Measurements from ENCODE around the gene SOBP. TPM values are rescaled to one million over a fixed set of nuclear protein-coding genes. Genes with fewer than 3 reads are reported as not detected.
A peak's percentile ranks its signal among the peaks of the same experiment; 100 is the strongest.

SOBP gene
- polyA plus RNA-seq, 2 of the 4 experiments (the other 2 are of a cell fraction), result 0.18 to 0.53 TPM

DNA sequence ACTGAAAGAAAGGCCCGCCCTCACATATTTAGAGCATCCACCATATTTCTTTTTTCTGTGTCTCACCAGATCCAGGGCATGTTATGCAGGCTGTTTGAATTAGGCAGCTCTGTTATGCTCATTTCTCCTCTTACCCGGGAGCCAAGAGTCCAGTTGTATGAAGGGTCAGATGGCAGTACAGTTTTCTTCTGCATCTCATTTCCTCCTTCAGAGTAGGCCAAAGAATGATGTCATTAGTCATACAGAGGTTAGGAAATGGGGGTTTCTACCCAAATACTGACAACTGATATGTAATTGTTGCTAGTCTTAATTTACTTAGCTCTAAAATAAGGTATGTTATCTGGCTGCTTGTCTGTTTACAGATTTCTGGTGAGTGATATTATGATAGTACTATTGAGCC, 130.8 kb downstream of the SOBP start:
- no peak overlapping the region for H3K4me2 ChIP-seq
- H3K4me3 ChIP-seq, result no peak overlapping the region
- FAIRE-seq (no peak), DNase-seq (ENCODE audit: low read depth in 1 of 2, low spot score in 1 of 2) (no peak), ATAC-seq (no peak)
- TF ChIP-seq, protein P1, sequence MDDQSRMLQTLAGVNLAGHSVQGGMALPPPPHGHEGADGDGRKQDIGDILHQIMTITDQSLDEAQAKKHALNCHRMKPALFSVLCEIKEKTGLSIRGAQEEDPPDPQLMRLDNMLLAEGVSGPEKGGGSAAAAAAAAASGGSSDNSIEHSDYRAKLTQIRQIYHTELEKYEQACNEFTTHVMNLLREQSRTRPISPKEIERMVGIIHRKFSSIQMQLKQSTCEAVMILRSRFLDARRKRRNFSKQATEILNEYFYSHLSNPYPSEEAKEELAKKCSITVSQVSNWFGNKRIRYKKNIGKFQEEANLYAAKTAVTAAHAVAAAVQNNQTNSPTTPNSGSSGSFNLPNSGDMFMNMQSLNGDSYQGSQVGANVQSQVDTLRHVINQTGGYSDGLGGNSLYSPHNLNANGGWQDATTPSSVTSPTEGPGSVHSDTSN (IDR thresholded peaks at IDR 0.05), result no peak
- TF ChIP-seq CHD2 (IDR thresholded peaks at IDR 0.05; ENCODE audit: low read length, partially characterized antibody), result no peak
- no peak for TF ChIP-seq SREBF2 (IDR thresholded peaks at IDR 0.05)
- TF ChIP-seq NFE2L2 (conservative IDR thresholded peaks at IDR 0.05; ENCODE audit: low read length), result no peak
- TF ChIP-seq RNF2 (IDR thresholded peaks at IDR 0.05; ENCODE audit: borderline replicate concordance, low read depth), result no peak
- POLR2A ChIA-PET, result no interaction called here
- peaks cover 8% of the 10 kb centered on the region for H3K4me1 ChIP-seq
- no peak overlapping the region for H3K27ac ChIP-seq
- CTCF ChIA-PET, result interaction anchor here (0.6 kb wide), 1 partner anchor 27 kb away, joined by 3 read pairs; no protein-coding TSS in a partner anchor
- H3K9me3 ChIP-seq, result no peaks in the 10 kb centered on the region
- 61% methylated on average over 2 of the region's 2 CpGs for WGBS (ENCODE audit: missing lambda C conversion rate)

DNA sequence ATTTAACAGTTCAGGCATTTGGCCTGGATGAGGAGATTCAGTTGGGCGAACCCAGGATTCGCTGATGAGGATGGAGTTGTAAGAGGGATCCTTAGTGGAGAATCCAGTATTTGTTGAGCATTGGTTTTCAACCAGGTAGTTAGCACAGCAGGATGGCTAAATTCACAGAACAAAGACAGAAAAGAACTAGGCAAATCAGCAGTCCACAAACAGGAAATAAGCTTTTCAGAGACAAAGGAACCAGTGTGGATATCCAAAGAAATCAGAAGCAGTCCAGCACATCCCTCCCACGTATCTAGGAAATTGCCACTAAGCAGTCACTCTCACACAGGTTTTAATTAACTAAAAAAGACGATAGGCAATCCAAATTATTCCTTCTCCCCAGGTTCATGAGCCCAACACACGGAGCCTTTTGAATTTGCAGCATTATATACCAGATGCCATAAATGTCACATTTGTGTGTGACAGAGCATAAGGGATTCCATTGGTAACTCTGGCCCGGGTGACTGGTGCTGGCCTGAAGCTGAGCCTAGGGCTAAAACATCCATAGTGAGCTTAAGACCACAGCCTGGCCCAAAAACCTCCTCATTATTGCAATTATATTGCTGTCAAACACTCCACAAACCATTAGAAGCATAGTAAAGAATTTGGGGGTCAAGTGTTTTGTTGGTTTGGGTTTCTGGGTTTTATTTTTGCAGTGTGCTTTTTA, 131.5 kb downstream of the SOBP start:
- 75% methylated on average over 6 of the region's 6 CpGs for WGBS (ENCODE audit: missing lambda C conversion rate)
- peaks cover 8% of the 10 kb centered on the region for H3K4me1 ChIP-seq
- TF ChIP-seq JUNB (IDR thresholded peaks at IDR 0.05) (no peak), HOXB5 (CRISPR knock-in tag; IDR thresholded peaks at IDR 0.05) (no peak)
- TF ChIP-seq, protein P2, sequence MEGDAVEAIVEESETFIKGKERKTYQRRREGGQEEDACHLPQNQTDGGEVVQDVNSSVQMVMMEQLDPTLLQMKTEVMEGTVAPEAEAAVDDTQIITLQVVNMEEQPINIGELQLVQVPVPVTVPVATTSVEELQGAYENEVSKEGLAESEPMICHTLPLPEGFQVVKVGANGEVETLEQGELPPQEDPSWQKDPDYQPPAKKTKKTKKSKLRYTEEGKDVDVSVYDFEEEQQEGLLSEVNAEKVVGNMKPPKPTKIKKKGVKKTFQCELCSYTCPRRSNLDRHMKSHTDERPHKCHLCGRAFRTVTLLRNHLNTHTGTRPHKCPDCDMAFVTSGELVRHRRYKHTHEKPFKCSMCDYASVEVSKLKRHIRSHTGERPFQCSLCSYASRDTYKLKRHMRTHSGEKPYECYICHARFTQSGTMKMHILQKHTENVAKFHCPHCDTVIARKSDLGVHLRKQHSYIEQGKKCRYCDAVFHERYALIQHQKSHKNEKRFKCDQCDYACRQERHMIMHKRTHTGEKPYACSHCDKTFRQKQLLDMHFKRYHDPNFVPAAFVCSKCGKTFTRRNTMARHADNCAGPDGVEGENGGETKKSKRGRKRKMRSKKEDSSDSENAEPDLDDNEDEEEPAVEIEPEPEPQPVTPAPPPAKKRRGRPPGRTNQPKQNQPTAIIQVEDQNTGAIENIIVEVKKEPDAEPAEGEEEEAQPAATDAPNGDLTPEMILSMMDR (IDR thresholded peaks at IDR 0.05), result no peak
- ChIA-PET CTCF (no interaction called here), POLR2A (no interaction called here)
- H3K4me3 ChIP-seq, result no peak overlapping the region
- FAIRE-seq (no peak), ATAC-seq (no peak), DNase-seq (ENCODE audit: low read depth in 1 of 2, low spot score in 1 of 2) (no peak)
- H3K4me2 ChIP-seq, result no peak overlapping the region
- no peaks in the 10 kb centered on the region for H3K9me3 ChIP-seq
- H3K27ac ChIP-seq, result no peak overlapping the region

- ATAC-seq (no peak), FAIRE-seq (no peak), DNase-seq (ENCODE audit: low read depth in 1 of 2, low spot score in 1 of 2) (no peak)
- peaks cover 8% of the 10 kb centered on the region for H3K4me1 ChIP-seq
- TF ChIP-seq ZFP36 (IDR thresholded peaks at IDR 0.05; ENCODE audit: borderline replicate concordance, partially characterized antibody) (no peak), ATOH8 (CRISPR knock-in tag; IDR thresholded peaks at IDR 0.05; ENCODE audit: low read depth) (no peak), ZC3H11A (IDR thresholded peaks at IDR 0.05) (no peak)
- CTCF ChIA-PET, result no interaction called here
- POLR2A ChIA-PET, result no interaction called here
- no peak overlapping the region for H3K4me3 ChIP-seq
- H3K9me3 ChIP-seq, result no peaks in the 10 kb centered on the region
- H3K27ac ChIP-seq, result no peak overlapping the region
- no peak overlapping the region for H3K4me2 ChIP-seq
- 44% methylated on average over 1 of the region's 1 CpG for WGBS (ENCODE audit: missing lambda C conversion rate)
Measured at GRCh38 chr6:107622269-107622668, 132.4 kb downstream of the SOBP start.

- TF ChIP-seq HDAC2 (IDR thresholded peaks at IDR 0.05), result no peak
- DNase-seq (ENCODE audit: low read depth in 1 of 2, low spot score in 1 of 2), result no peak
- 50% methylated on average over 3 of the region's 3 CpGs for WGBS (ENCODE audit: missing lambda C conversion rate)
- Histone ChIP-seq H3K4me3 (no peak overlapping the region), H3K27ac (no peak overlapping the region), H3K9me3 (no peaks in the 10 kb centered on the region), H3K4me2 (peak overlapping the region; percentile 34; the same call in 1 of the 3 replicates), H3K4me1 (peaks cover 8% of the 10 kb centered on the region)
- ChIA-PET CTCF (no interaction called here), POLR2A (no interaction called here)
- ATAC-seq, result no peak
- FAIRE-seq, result no peak
Measured at GRCh38 chr6:107624050-107624449, 134.1 kb downstream of the SOBP start.

DNA sequence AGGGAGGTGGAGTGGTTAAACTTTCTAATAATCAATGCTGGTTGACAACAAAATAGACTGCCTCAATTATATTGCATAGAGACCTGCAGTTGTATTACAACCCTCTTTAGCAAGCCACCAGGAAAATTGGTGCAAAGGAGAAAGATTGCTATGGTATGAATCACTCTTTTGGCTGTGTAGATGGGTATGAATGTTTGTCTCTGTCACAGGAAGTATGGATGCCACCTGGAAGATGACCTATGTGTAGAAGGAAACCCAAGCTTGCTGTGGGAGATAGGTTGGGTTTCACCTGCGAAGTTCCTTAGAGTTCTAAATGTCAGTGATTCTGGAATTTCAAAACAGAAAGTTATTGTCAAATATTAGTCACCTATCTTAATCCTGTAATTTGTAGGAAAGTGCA, 134.6 kb downstream of the SOBP start:
- ChIA-PET POLR2A (no interaction called here), CTCF (no interaction called here)
- no peak; a peak in 1 of 6 replicates for ATAC-seq

More for the DNA sequence above, 134.6 kb downstream of the SOBP start:
- peak overlapping the region; percentile 34; the same call in 1 of the 3 replicates for H3K4me2 ChIP-seq
- TF ChIP-seq BHLHE40 (IDR thresholded peaks at IDR 0.05; ENCODE audit: low read depth, low read length) (no peak), EHMT2 (IDR thresholded peaks at IDR 0.05; ENCODE audit: low read depth) (no peak)
- FAIRE-seq (no peak), DNase-seq (ENCODE audit: low read depth in 1 of 2, low spot score in 1 of 2) (no peak)
- 29% methylated on average over 1 of the region's 1 CpG for WGBS (ENCODE audit: missing lambda C conversion rate)
- peaks cover 8% of the 10 kb centered on the region for H3K4me1 ChIP-seq
- H3K9me3 ChIP-seq, result no peaks in the 10 kb centered on the region
- no peak overlapping the region for H3K27ac ChIP-seq
- no peak overlapping the region for H3K4me3 ChIP-seq

All from A549 (cell line).